Medulla oblongata (tissue), 1 donor: ENCODE data around the gene ARF5.

Experiments used
- DNase-seq: peaks from one replicate; pipeline ENCODE4 v3.0.0-alpha.2; 2015; ENCODE audit errors: extremely low spot score

Gene ARF5

GRCh38 chr7:127635659-127636285, 47.6 kb downstream of the ARF5 start:
- DNase-seq, result no peak

GRCh38 chr7:127638197-127638596, 50.0 kb downstream of the ARF5 start:
- DNase-seq, result no peak
